ENCODE results near the gene NBPF14. TPM values are rescaled to one million over a fixed set of nuclear protein-coding genes. Genes with fewer than 3 reads are reported as not detected.
"Not testable (repeated sequence)": the region's sequence is repeated elsewhere in the genome, so short reads cannot be mapped to it uniquely, and the experiment has no call there.

The NBPF14 gene, protein sequence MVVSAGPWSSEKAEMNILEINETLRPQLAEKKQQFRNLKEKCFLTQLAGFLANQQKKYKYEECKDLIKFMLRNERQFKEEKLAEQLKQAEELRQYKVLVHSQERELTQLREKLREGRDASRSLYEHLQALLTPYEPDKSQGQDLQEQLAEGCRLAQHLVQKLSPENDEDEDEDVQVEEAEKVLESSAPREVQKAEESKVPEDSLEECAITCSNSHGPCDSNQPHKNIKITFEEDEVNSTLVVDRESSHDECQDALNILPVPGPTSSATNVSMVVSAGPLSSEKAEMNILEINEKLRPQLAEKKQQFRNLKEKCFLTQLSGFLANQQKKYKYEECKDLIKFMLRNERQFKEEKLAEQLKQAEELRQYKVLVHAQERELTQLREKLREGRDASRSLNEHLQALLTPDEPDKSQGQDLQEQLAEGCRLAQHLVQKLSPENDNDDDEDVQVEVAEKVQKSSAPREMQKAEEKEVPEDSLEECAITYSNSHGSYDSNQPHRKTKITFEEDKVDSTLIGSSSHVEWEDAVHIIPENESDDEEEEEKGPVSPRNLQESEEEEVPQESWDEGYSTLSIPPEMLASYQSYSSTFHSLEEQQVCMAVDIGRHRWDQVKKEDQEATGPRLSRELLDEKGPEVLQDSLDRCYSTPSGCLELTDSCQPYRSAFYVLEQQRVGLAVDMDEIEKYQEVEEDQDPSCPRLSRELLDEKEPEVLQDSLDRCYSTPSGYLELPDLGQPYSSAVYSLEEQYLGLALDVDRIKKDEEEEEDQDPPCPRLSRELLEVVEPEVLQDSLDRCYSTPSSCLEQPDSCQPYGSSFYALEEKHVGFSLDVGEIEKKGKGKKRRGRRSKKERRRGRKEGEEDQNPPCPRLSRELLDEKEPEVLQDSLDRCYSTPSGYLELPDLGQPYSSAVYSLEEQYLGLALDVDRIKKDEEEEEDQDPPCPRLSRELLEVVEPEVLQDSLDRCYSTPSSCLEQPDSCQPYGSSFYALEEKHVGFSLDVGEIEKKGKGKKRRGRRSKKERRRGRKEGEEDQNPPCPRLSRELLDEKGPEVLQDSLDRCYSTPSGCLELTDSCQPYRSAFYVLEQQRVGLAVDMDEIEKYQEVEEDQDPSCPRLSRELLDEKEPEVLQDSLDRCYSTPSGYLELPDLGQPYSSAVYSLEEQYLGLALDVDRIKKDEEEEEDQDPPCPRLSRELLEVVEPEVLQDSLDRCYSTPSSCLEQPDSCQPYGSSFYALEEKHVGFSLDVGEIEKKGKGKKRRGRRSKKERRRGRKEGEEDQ (N-terminal part only)
- 21.7 to 24.6 TPM (median 21.9 TPM) in 3 replicates for total RNA-seq
- long read RNA-seq, partial matches to known transcripts: 6 of 7 reads
- long read RNA-seq, other reads (novel, unspliced or antisense): 1 of 7 reads

DNA sequence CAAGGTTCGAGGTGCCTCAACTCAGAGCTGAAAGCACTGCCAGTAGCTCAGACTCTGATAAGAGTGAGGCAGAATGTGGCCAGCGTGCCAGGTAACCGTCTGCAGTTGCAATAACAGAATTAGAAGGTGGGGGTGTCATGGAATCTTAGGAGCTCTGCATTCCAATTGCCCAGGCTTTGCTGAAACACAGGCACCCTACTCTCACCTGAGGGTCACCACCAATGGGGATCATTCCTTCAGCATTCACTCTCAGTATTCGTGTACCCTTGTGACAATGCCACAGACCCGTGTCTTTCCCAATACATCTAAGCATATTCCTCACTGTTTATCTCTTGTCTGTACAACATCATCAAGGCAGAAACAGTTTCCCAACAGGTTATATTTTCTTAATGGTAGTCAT lies at the start of gene NBPF14:
Gene NBPF14 (minus strand): TSS at position 101 of the 400 bp plus-strand sequence. CDS start 294 bp downstream, outside the sequence.
- not testable (repeated sequence) for H3K4me1 Mint-ChIP-seq (ENCODE audit: low read depth); DNase-seq (ENCODE audit: low spot score); H3K4me3 Mint-ChIP-seq (ENCODE audit: unreplicated experiment); H3K27me3 Mint-ChIP-seq (ENCODE audit: low read depth); H3K27ac Mint-ChIP-seq (ENCODE audit: unreplicated experiment); H3K9me3 Mint-ChIP-seq (ENCODE audit: low read depth); H3K36me3 Mint-ChIP-seq (ENCODE audit: low read depth)

DNA sequence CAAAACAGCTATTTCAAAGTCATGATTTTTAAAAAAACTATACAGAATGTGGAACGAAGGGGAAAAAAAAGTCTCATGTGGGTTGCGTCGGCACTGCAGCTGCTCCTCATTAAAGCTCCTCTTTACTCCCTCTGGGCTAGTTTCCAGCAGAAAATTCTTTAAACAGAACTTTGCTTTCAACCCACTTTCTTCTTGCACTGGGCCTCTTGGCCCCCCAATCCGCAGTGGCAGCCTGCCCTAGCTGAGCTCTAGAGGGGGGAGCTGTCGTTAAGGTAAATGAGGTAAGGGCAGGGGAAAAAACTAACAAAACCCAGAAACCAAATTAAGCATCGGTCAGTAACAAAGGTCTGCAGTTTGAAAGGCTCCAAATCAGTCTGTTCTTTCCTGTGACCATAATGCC lies 29.6 kb upstream of the NBPF14 start:
- H3K4me1 Mint-ChIP-seq (ENCODE audit: low read depth); H3K4me3 Mint-ChIP-seq (ENCODE audit: unreplicated experiment); H3K27ac Mint-ChIP-seq (ENCODE audit: unreplicated experiment); DNase-seq (ENCODE audit: low spot score); H3K36me3 Mint-ChIP-seq (ENCODE audit: low read depth); H3K9me3 Mint-ChIP-seq (ENCODE audit: low read depth); H3K27me3 Mint-ChIP-seq (ENCODE audit: low read depth): not testable (repeated sequence)

DNA sequence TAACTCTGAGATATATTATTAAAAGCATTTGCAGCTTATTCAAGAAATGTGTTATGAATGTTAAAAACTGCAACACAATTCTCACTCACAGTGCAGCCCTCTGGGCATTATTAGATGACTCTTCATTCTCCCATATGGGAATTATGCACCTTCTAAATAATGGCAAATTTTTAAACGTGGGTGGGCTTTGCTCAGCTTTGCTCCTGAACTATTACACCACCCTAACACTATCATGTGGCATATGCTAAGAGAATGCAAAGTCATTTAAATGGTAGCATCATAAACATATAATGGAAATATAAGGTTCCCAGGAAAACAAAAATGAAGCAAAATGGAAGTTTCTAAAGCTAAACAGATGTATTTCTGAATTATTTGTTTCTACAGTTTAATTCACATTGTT lies 22.4 kb upstream of the NBPF14 start:
- H3K4me1 Mint-ChIP-seq (ENCODE audit: low read depth); H3K27ac Mint-ChIP-seq (ENCODE audit: unreplicated experiment); H3K27me3 Mint-ChIP-seq (ENCODE audit: low read depth); H3K4me3 Mint-ChIP-seq (ENCODE audit: unreplicated experiment); H3K36me3 Mint-ChIP-seq (ENCODE audit: low read depth); DNase-seq (ENCODE audit: low spot score); H3K9me3 Mint-ChIP-seq (ENCODE audit: low read depth): not testable (repeated sequence)

DNA sequence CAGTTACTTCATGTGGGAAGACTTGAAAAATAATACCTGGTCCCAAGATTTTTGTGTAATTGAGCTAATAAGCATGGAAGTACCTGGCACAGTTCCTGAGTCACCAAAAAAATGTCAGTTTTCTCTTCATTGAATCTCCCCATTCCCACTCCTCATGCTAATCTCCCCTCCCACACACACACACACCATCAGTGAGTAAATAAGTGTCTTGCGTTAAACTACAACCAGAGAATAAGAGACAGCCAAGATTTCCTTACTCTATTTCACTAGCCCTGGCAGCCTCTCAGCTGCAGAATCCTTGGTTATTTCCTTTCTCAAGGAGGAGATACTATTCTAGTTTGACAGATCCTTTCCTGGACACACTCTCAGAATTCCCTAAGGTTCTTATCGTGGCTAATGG lies 9.5 kb upstream of the NBPF14 start:
- not testable (repeated sequence) for H3K4me3 Mint-ChIP-seq (ENCODE audit: unreplicated experiment); H3K36me3 Mint-ChIP-seq (ENCODE audit: low read depth); H3K27ac Mint-ChIP-seq (ENCODE audit: unreplicated experiment); H3K27me3 Mint-ChIP-seq (ENCODE audit: low read depth); H3K4me1 Mint-ChIP-seq (ENCODE audit: low read depth); H3K9me3 Mint-ChIP-seq (ENCODE audit: low read depth); DNase-seq (ENCODE audit: low spot score)

DNA sequence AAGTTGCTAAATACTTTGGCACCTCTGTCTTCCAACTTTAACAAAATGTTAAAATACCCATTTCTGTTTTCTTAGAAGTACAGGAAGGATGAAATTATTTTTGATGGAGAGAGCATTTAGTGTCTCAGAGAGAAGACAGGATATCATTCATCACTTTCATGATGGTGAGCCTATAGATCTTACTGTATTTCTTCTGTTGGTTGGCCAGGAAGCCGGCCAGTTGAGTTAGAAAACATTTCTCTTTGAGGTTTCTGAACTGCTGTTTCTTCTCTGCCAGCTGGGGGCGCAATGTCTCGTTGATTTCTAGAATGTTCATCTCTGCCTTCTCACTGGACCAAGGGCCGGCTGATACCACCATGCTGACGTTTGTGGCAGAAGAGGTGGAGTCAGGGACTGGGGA lies 451 bp downstream of the NBPF14 start:
- not testable (repeated sequence) for H3K9me3 Mint-ChIP-seq (ENCODE audit: low read depth); H3K36me3 Mint-ChIP-seq (ENCODE audit: low read depth); DNase-seq (ENCODE audit: low spot score); H3K4me1 Mint-ChIP-seq (ENCODE audit: low read depth); H3K27ac Mint-ChIP-seq (ENCODE audit: unreplicated experiment); H3K27me3 Mint-ChIP-seq (ENCODE audit: low read depth); H3K4me3 Mint-ChIP-seq (ENCODE audit: unreplicated experiment)

DNA sequence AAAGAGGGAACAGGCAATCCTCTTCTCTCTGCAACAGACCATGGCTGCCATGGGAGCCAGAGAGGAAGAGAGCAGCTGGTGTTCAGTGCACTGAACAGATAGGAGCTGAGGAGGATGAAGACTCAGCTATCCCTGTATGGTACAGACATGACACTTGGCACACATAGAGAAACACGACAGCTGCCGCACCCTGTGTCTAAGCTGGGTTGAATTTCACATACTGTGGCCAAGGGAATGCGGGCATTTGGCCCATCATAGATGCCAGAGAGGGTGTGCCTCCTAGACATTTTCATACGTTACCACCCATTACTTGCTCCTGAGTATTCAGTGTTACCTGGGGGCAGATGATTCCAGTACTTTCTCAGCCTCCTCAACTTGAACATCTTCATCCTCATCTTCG lies 4.7 kb downstream of the NBPF14 start:
- not testable (repeated sequence) for H3K4me3 Mint-ChIP-seq (ENCODE audit: unreplicated experiment); H3K4me1 Mint-ChIP-seq (ENCODE audit: low read depth); DNase-seq (ENCODE audit: low spot score); H3K27ac Mint-ChIP-seq (ENCODE audit: unreplicated experiment); H3K27me3 Mint-ChIP-seq (ENCODE audit: low read depth); H3K36me3 Mint-ChIP-seq (ENCODE audit: low read depth); H3K9me3 Mint-ChIP-seq (ENCODE audit: low read depth)

DNA sequence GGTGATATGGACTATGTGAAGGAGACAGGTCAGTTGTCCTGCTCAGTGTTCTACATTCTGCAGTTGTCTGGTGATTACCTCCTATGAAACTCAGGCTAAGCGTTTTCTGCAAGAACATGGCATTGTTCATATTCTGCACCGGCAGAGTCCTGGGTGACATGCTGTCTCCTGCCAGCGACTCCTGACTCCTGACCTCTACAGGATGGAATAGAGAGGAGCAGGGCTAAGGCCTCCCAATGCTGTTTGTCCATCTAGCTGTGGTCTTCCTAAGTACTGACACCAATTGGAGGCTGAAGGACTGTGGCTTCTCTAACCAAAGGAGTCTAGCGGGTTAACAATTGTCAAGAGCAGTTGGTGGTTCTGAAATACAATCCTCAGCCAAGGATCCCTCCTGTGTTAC lies 63.7 kb downstream of the NBPF14 start:
- H3K27ac Mint-ChIP-seq (ENCODE audit: unreplicated experiment); DNase-seq (ENCODE audit: low spot score); H3K4me1 Mint-ChIP-seq (ENCODE audit: low read depth); H3K4me3 Mint-ChIP-seq (ENCODE audit: unreplicated experiment); H3K9me3 Mint-ChIP-seq (ENCODE audit: low read depth); H3K36me3 Mint-ChIP-seq (ENCODE audit: low read depth); H3K27me3 Mint-ChIP-seq (ENCODE audit: low read depth): not testable (repeated sequence)

DNA sequence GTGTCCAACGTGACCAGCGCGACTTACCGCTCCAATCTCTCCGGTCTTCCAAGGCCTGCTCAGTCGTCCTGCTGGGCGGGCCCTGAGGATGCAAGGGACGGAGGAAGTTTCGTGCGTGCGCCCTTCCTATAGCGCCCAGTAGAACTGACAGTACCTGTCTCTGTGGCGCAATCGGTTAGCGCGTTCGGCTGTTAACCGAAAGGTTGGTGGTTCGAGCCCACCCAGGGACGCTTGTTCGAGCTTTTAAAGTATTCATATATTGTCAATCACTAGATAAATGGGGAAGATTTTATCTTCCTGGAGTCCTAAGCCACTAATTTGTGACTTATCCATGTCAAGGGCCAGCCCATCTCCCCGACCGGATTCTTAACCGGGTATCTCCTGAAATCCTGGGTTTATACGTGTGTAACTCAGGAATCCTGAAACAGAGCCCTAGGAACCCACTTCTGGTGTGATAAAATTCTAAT lies 66.7 kb downstream of the NBPF14 start:
- not testable (repeated sequence) for H3K9me3 Mint-ChIP-seq (ENCODE audit: low read depth); H3K27me3 Mint-ChIP-seq (ENCODE audit: low read depth); H3K36me3 Mint-ChIP-seq (ENCODE audit: low read depth); DNase-seq (ENCODE audit: low spot score); H3K4me1 Mint-ChIP-seq (ENCODE audit: low read depth)
- H3K27ac Mint-ChIP-seq (ENCODE audit: unreplicated experiment): peak overlapping the region; percentile 51
- peak overlapping the region; percentile 61 for H3K4me3 Mint-ChIP-seq (ENCODE audit: unreplicated experiment)
